ENCODE measurements around the gene ZNFX1.

GRCh38 chr20:49231471-49231870 lies 46.4 kb downstream of the ZNFX1 start:
- TF ChIP-seq POLR2A (IDR thresholded peaks at IDR 0.05) (no peak), CTCF (IDR thresholded peaks at IDR 0.05) (no peak)

All from heart left ventricle (tissue), 13 donors.